Natural killer cell treated with Interleukin-12 subunit alpha and Interleukin-12 subunit beta and Interleukin-15 and Interleukin-18, amount 100 ng/mL, for 72 hours (primary cell): Measurements from ENCODE around the gene SUV39H1. TPM values are rescaled to one million over a fixed set of nuclear protein-coding genes. Genes with fewer than 3 reads are reported as not detected.

ENCODE experiments used
- ATAC-seq, 2 donors: fragments of 150-1000 bp; cut with Tn5 transposase in 1 of 2; sonication (Bioruptor Pico), chemical (Tn5 transposase) in 1 of 2; 2 replicates each; pipeline ENCODE4 v1.10.0; 2021
- DNase-seq: peaks from one replicate; pipeline ENCODE4 v3.0.0; 2022; ENCODE audit warnings: low spot score
- H3K27ac Mint-ChIP-seq, 2 donors: 1 replicate in 1 of 2; 2 replicates in 1 of 2; pipeline ENCODE4 v1.8.0; 2022; ENCODE audit warnings: mixed read lengths in 2 of 2, mild to moderate bottlenecking in 1 of 2, moderate library complexity in 1 of 2
- H3K27me3 Mint-ChIP-seq, 2 donors: 1 replicate in 1 of 2; 2 replicates in 1 of 2; pipeline ENCODE4 v1.8.0; 2022; ENCODE audit warnings: mixed read lengths in 2 of 2
- H3K36me3 Mint-ChIP-seq: one replicate; pipeline ENCODE4 v1.8.0; 2022; ENCODE audit warnings: mixed read lengths
- H3K4me1 Mint-ChIP-seq, 2 donors: 1 replicate in 1 of 2; 2 replicates in 1 of 2; pipeline ENCODE4 v1.8.0; 2022; ENCODE audit warnings: low read depth in 2 of 2, mixed read lengths in 2 of 2, mild to moderate bottlenecking in 1 of 2
- H3K4me3 Mint-ChIP-seq: one replicate; pipeline ENCODE4 v1.8.0; 2022; ENCODE audit warnings: mixed read lengths
- H3K9me3 Mint-ChIP-seq: 2 replicates; pipeline ENCODE4 v1.8.0; 2022; ENCODE audit warnings: mixed read lengths
- total RNA-seq, 2 donors: library from RNA; stranded (reverse); gene quantifications; one replicate each; pipeline ENCODE4 v1.2.3, GENCODE V29; 2022

The SUV39H1 gene
- total RNA-seq, 2 donors from 2014 or later = 19.2 to 33.8 TPM

DNA sequence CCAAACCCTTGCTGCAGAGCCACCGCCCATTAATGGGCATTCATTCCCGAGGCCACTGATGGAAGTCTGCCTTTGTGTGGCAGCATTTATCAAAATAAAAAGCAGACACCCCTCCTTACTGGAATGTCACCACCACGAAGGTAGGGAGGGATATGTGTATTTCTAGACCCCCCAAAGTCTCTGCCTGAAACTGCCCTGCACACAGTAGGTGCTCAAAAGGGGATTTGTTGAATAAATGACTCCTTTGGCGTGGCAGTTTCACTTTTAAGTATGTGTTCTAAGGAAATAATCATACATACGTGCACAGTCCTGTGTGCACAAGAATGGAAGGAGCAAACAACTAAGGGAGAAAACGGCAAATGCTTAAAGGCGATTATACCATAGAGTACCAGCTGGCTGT is 41.4 kb downstream of the SUV39H1 start:
- Mint-ChIP-seq H3K9me3 (no peaks in the 10 kb centered on the region), H3K4me3 (peak overlapping the region; percentile 96), H3K36me3 (no peaks in the 10 kb centered on the region), H3K4me1 (peaks cover 14 to 19% of the 10 kb centered on the region in 2 donors), H3K27me3 (peaks cover 0 to 5% of the 10 kb centered on the region in 2 donors), H3K27ac (peak overlapping the region; percentile 90 to 97)
- DNase-seq (no peak), ATAC-seq (no peak)

DNA sequence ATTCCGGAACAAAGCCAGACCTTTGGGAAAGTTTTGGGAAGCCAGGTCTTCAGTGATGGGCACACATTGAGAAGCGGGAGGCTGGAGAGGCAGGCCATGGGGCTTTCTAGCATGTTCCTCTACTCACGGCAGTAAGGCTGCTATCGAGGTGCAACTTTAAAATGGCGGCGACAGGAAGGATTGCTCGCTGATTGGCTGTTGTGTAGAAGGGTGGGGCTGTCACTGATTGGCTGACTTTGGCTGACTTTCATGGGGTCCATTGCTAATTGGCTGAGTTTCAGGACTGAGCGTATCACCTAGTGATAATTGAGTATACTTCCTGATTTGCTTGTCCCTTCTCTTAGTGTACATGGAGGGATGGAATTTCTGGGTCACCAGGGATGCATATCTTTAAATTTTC is 45.3 kb downstream of the SUV39H1 start:
- DNase-seq = no peak
- no peaks in the 10 kb centered on the region for H3K9me3 Mint-ChIP-seq
- no peaks in the 10 kb centered on the region for H3K36me3 Mint-ChIP-seq
- peaks cover 0 to 5% of the 10 kb centered on the region in 2 donors for H3K27me3 Mint-ChIP-seq
- H3K27ac Mint-ChIP-seq = no peak overlapping the region
- peaks cover 8 to 10% of the 10 kb centered on the region in 2 donors for H3K4me1 Mint-ChIP-seq
- H3K4me3 Mint-ChIP-seq = no peak overlapping the region
- ATAC-seq = no peak

DNA sequence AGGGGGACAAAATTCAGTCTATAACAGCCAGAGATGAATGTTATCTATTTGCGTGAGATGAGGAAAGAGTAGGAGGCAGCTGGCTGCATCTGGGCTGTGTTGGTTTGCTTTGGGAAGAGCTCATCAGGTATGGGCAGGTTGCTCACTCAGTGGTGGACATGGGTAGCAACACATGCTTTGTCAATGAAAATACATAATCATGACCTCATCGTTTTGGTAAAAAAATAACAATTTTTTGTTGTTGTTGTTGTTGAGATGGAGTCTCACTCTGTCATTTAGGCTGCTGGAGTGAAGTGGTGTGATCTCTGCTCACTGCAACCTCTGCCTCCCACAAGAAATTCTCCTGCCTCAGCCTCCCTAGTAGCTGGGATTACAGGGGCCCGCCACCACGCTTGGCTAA is 48.7 kb downstream of the SUV39H1 start:
- DNase-seq (no peak), ATAC-seq (no peak)
- Mint-ChIP-seq H3K36me3 (no peaks in the 10 kb centered on the region), H3K4me1 (no peaks in the 10 kb centered on the region), H3K9me3 (no peaks in the 10 kb centered on the region), H3K27ac (no peak overlapping the region), H3K4me3 (no peak overlapping the region), H3K27me3 (peaks cover 0 to 2% of the 10 kb centered on the region in 2 donors)

DNA sequence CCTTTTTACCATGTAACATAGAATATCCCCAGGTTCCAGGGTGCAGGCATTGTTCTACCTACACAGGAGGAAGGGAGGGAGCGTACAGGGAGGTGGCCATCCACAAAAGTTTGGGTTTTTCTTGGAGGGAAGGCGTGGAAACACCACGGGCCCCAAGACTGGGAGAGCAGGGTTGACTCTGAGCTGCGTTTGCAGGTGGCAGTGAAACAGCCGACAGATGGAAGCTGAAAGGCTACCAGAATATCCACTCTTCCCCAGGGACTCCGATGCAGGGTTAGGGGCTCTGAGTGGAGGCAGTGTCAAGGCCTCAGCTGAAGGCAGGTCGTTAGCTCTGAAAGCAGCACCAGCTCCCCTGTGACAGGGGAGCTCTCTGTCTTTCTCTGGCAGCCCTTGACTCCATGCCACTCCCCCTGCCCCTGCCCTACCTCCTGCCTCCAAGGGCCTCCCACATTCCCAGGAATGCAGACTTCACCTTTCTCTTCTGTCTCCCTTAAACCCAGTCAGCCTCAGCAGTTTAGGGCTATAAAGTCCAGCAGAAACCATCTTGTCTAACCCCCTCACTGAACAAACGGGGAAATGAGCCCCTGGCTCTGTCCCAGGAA is 51.0 kb downstream of the SUV39H1 start:
- Mint-ChIP-seq H3K9me3 (no peaks in the 10 kb centered on the region), H3K27ac (no peak overlapping the region), H3K36me3 (no peaks in the 10 kb centered on the region)

DNA sequence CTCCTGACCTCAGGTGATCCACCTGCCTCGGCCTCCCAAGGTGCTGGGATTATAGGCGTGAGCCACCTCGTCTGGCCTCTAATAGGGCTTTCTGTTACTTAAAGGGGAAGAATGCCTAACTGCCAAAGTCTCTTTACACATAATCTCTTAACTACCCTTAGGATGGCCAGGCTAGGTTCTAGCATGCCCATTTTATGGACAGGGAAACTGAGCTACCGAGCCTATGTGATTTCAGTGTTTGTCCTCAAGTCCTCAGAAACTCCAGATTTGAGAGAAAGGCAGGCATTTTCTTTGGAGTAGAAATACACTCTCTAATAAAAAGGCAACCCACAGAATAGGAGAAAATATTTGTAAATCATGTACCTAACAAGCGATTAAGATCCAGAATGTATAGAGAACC is 52.6 kb downstream of the SUV39H1 start:
- ATAC-seq (no peak), DNase-seq (no peak)
- Mint-ChIP-seq H3K4me3 (no peak overlapping the region), H3K27me3 (peaks cover 0 to 2% of the 10 kb centered on the region in 2 donors), H3K4me1 (peaks cover 8 to 9% of the 10 kb centered on the region in 2 donors), H3K27ac (peak overlapping the region in 1 of 2 donors; percentile 36), H3K36me3 (no peaks in the 10 kb centered on the region), H3K9me3 (no peaks in the 10 kb centered on the region)

More for the DNA sequence above, 51.0 kb downstream of the SUV39H1 start:
- ATAC-seq = no peak
- Mint-ChIP-seq H3K4me1 (peaks cover 5 to 8% of the 10 kb centered on the region in 2 donors), H3K4me3 (no peak overlapping the region), H3K27me3 (peaks cover 0 to 2% of the 10 kb centered on the region in 2 donors)
- no peak for DNase-seq

DNA sequence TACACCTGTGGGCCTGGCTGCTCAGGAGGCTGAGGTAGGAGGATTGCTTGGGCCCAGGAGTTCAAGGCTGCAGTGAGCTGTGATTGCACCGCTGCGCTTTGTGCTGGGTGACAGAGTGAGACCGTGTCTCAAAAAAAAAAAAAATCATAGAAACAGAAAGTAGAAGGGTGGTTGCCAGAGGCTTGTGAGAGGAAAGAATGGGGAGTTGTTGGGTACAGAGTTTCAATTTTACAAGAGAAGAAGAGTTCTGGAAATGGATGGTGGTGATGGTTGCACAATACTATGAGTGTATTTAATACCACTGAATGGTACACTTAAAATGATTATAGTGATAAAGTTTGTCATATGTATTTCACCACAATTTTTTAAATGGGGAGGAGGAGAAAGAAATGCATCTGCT is 54.8 kb downstream of the SUV39H1 start:
- Mint-ChIP-seq H3K9me3 (no peaks in the 10 kb centered on the region), H3K27me3 (peaks cover 0 to 6% of the 10 kb centered on the region in 2 donors), H3K36me3 (no peaks in the 10 kb centered on the region), H3K27ac (peak overlapping the region in 1 of 2 donors; percentile 36), H3K4me1 (peaks cover 8 to 12% of the 10 kb centered on the region in 2 donors), H3K4me3 (peak overlapping the region; percentile 44)
- ATAC-seq = peak; percentile 92 to 93
- DNase-seq = no peak

DNA sequence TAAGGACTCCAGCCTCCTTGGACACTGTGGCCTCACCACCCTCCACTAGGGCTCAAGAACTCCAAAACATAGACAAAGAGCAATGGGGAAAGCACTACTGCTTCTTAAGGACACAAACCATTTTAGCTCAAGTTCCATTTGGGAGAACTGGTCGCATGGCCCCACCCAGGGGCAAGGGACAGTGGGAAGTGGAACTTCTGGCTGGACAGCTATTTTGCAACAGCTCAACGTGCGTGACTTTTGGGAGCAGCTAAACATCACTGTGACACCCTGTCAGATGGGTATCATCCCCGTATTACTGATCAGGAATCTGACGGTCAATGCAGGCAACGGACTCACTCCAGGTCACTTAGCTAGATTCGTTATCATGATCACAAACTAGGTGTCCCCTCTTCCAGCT is 56.0 kb downstream of the SUV39H1 start:
- H3K4me3 Mint-ChIP-seq = no peak overlapping the region
- no peaks in the 10 kb centered on the region for H3K36me3 Mint-ChIP-seq
- peaks cover 8 to 12% of the 10 kb centered on the region in 2 donors for H3K4me1 Mint-ChIP-seq
- no peaks in the 10 kb centered on the region for H3K9me3 Mint-ChIP-seq
- DNase-seq = no peak
- ATAC-seq = no peak
- H3K27ac Mint-ChIP-seq = no peak overlapping the region
- H3K27me3 Mint-ChIP-seq = peaks cover 0 to 6% of the 10 kb centered on the region in 2 donors

DNA sequence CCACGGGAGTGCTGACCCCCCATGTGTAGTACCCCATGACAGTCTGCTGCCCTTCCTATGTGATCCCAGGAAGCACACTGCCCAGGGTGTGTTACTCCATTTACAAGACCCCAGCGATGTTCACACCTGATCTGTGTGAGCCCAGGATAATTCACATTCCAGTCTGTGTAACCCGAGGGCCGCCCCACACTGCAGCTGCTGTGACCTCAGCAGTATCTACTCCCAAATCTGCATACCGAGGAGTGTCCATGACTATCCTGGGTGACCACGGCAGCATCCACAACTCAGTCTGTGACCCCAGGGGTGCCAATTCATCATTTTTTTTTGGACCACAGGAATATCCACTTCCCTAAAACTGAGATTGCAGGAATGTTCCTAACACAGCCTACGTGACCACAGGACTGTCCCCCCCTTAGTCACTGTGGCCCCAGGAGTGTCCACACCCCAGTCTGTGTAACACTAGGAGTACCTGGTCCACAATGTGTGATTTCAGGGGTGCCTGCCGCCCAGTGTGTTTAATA is 57.2 kb downstream of the SUV39H1 start:
- ATAC-seq = no peak
- Mint-ChIP-seq H3K27ac (peak overlapping the region; percentile 34 to 35), H3K9me3 (no peaks in the 10 kb centered on the region), H3K4me3 (no peak overlapping the region), H3K4me1 (peaks cover 8 to 12% of the 10 kb centered on the region in 2 donors), H3K36me3 (no peaks in the 10 kb centered on the region), H3K27me3 (peaks cover 0 to 6% of the 10 kb centered on the region in 2 donors)
- DNase-seq = no peak

DNA sequence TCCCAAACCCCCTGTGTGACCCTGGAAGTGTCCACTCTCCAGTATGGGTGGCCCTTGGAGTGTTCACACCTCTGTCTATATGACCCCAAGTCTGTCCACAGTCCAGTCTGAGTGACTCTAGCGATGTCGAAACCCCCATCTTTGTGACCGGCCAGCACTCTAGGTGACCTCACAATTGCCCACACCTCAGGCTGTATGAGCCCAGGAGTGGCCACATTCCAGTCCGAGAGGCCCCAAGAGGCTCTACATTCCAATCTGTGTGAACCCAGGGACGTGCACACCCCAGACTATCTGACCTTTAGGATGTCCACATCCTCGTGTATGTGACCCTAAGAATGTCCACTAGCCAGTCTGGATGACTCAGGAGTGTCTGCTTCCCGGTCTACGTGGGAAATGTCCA is 57.7 kb downstream of the SUV39H1 start:
- Mint-ChIP-seq H3K36me3 (no peaks in the 10 kb centered on the region), H3K4me3 (no peak overlapping the region), H3K27me3 (peaks cover 0 to 6% of the 10 kb centered on the region in 2 donors), H3K9me3 (no peaks in the 10 kb centered on the region), H3K27ac (no peak overlapping the region), H3K4me1 (peaks cover 8 to 12% of the 10 kb centered on the region in 2 donors)
- DNase-seq (no peak), ATAC-seq (no peak)

Other genes with a start within 250 kb of the SUV39H1 start
- gene SLC38A5, start 226.5 kb upstream of the SUV39H1 start, total RNA-seq = 100 to 1,000 TPM in 1 of 2 donors, 10 to 100 TPM in 1; 70.7 to 156 TPM
- gene FTSJ1, start 220.5 kb upstream of the SUV39H1 start, total RNA-seq = 100 to 1,000 TPM in 1 of 2 donors, 10 to 100 TPM in 1; 83.8 to 120 TPM
- gene PORCN, start 187.7 kb upstream of the SUV39H1 start, total RNA-seq = 10 to 100 TPM; 25.9 to 31.0 TPM
- 100 to 1,000 TPM; 380 to 399 TPM for gene EBP, start 174.9 kb upstream of the SUV39H1 start, total RNA-seq
- gene TBC1D25, start 157.0 kb upstream of the SUV39H1 start, total RNA-seq = 10 to 100 TPM; 31.8 to 37.0 TPM
- 100 to 1,000 TPM; 329 to 362 TPM for gene RBM3, start 122.2 kb upstream of the SUV39H1 start, total RNA-seq
- 10 to 100 TPM; 39.7 to 64.7 TPM for gene WDR13, start 99.2 kb upstream of the SUV39H1 start, total RNA-seq
- 100 to 1,000 TPM in 1 of 2 donors, 10 to 100 TPM in 1; 98.7 to 109 TPM for gene WAS, start 12.9 kb upstream of the SUV39H1 start, total RNA-seq
- not detected for gene GLOD5, start 65.0 kb downstream of the SUV39H1 start, total RNA-seq
- under 1 TPM in 1 of 2 donors, not detected in 1; 0.73 TPM for gene GATA1, start 89.9 kb downstream of the SUV39H1 start, total RNA-seq
- gene HDAC6, start 105.3 kb downstream of the SUV39H1 start, total RNA-seq = 10 to 100 TPM; 66.0 to 71.5 TPM
- not detected for gene ERAS, start 129.8 kb downstream of the SUV39H1 start, total RNA-seq
- under 1 TPM; 0.42 to 0.55 TPM for gene PCSK1N, start 138.9 kb downstream of the SUV39H1 start, total RNA-seq
- 10 to 100 TPM; 64.0 to 64.6 TPM for gene TIMM17B, start 201.0 kb downstream of the SUV39H1 start, total RNA-seq
- 10 to 100 TPM; 75.3 to 80.8 TPM for gene PQBP1, start 201.2 kb downstream of the SUV39H1 start, total RNA-seq
- gene SLC35A2, start 214.9 kb downstream of the SUV39H1 start, total RNA-seq = 10 to 100 TPM; 25.5 to 26.9 TPM
- 100 to 1,000 TPM; 291 to 478 TPM for gene PIM2, start 222.3 kb downstream of the SUV39H1 start, total RNA-seq